DND-41 (cell line): ENCODE data around the gene MEX3A.
A peak's percentile ranks its signal among the peaks of the same experiment; 100 is the strongest.

ENCODE experiments used
- ATAC-seq: fragments of 200-7000 bp; cut with Tn5 transposase; 3 replicates; pipeline ENCODE4 v1.9.1; 2021; ENCODE audit warnings: low read depth; ENCODE audit not compliant: insufficient read depth
- DNase-seq: peaks from one replicate; pipeline ENCODE4 v3.0.0-alpha.2; 2020
- H2AFZ ChIP-seq: 2 replicates; pipeline ENCODE4 v1.6.0; 2012; ENCODE audit warnings: low read depth, low read length
- H3K27ac ChIP-seq: 2 replicates; pipeline ENCODE4 v1.5.1; 2012; ENCODE audit warnings: low read length, inconsistent platforms
- H3K27me3 ChIP-seq: fragments of 200-600 bp; sonication (generic); 2 replicates; pipeline ENCODE4 v1.6.0; 2012; ENCODE audit warnings: low read length, mild to moderate bottlenecking, inconsistent platforms; ENCODE audit not compliant: insufficient read depth, poor library complexity
- H3K36me3 ChIP-seq: 2 replicates; pipeline ENCODE4 v1.5.1; 2012; ENCODE audit warnings: low read length, inconsistent platforms; ENCODE audit not compliant: insufficient read depth
- H3K4me1 ChIP-seq: 2 replicates; pipeline ENCODE4 v1.5.1; 2012; ENCODE audit warnings: mild to moderate bottlenecking, low read length; ENCODE audit not compliant: insufficient read depth
- H3K4me2 ChIP-seq: 2 replicates; pipeline ENCODE4 v1.6.0; 2012; ENCODE audit warnings: mild to moderate bottlenecking, moderate library complexity, low read length, inconsistent platforms; ENCODE audit not compliant: insufficient read depth
- H3K4me3 ChIP-seq, 2 experiments: fragments of 200-600 bp in 1 of 2; shearing (Covaris generic) in 1 of 2; 2 replicates each; pipeline ENCODE4 v1.5.1; 2012 to 2016; ENCODE audit warnings: inconsistent platforms in 2 of 2, low read length in 2 of 2, mild to moderate bottlenecking in 2 of 2, low read depth in 1 of 2, moderate library complexity in 1 of 2
- H3K79me2 ChIP-seq: 2 replicates; pipeline ENCODE4 v1.6.0; 2012; ENCODE audit warnings: low read length, inconsistent platforms; ENCODE audit not compliant: insufficient read depth
- H3K9ac ChIP-seq: 2 replicates; pipeline ENCODE4 v1.6.0; 2012; ENCODE audit warnings: low read depth, mild to moderate bottlenecking, inconsistent platforms, low read length, moderate library complexity
- H3K9me3 ChIP-seq: 2 replicates; pipeline ENCODE4 v1.5.1; 2012; ENCODE audit warnings: low read length, moderate library complexity, mild to moderate bottlenecking, inconsistent platforms; ENCODE audit not compliant: insufficient read depth, severe bottlenecking
- H4K20me1 ChIP-seq: 2 replicates; pipeline ENCODE4 v1.6.0; 2012; ENCODE audit warnings: low read length; ENCODE audit not compliant: insufficient read depth
- CTCF ChIP-seq: IDR thresholded peaks from 2 replicates; pipeline ENCODE4 v1.5.1; 2012; ENCODE audit warnings: borderline replicate concordance, low read length, moderate library complexity, mild to moderate bottlenecking; ENCODE audit not compliant: poor library complexity, severe bottlenecking; ENCODE audit errors: extremely low read depth
- EZH2 ChIP-seq: IDR thresholded peaks from 3 replicates; pipeline ENCODE4 v1.6.1; 2012; ENCODE audit warnings: borderline replicate concordance, low read depth, mild to moderate bottlenecking, moderate library complexity, low read length, inconsistent platforms; ENCODE audit not compliant: severe bottlenecking

MEX3A gene

GRCh38 chr1:156083800-156084790 lies 1.8 kb upstream of the MEX3A start:
- H4K20me1 ChIP-seq = no peaks in the 10 kb centered on the region
- H3K36me3 ChIP-seq = no peaks in the 10 kb centered on the region
- H3K9ac ChIP-seq = no peak overlapping the region; the same call in 1 of the 2 replicates
- peaks cover 33% of the 10 kb centered on the region for H3K4me1 ChIP-seq
- H3K4me3 ChIP-seq = no peak overlapping the region
- peaks cover 9% of the 10 kb centered on the region for H3K79me2 ChIP-seq
- H3K27me3 ChIP-seq = no peaks in the 10 kb centered on the region
- DNase-seq (no peak), ATAC-seq (no peak)
- H3K4me2 ChIP-seq = peak overlapping the region; percentile 94; the same call in 1 of the 2 replicates
- no peak overlapping the region for H3K27ac ChIP-seq
- H2AFZ ChIP-seq = no peak overlapping the region
- TF ChIP-seq EZH2 = no peak
- TF ChIP-seq CTCF = no peak
- H3K9me3 ChIP-seq = no peaks in the 10 kb centered on the region

GRCh38 chr1:156081917-156082308 lies 352 bp downstream of the MEX3A start:
- Histone ChIP-seq H3K9ac (peak overlapping the region; percentile 73), H3K36me3 (peaks cover 8% of the 10 kb centered on the region), H3K9me3 (no peaks in the 10 kb centered on the region), H3K79me2 (peaks cover 9% of the 10 kb centered on the region), H3K4me1 (peaks cover 33% of the 10 kb centered on the region), H3K27ac (peak overlapping the region; percentile 56; the same call in 1 of the 2 replicates), H3K27me3 (no peaks in the 10 kb centered on the region), H2AFZ (peak overlapping the region; percentile 81), H3K4me3 (peak overlapping the region; percentile 59 to 72), H3K4me2 (peak overlapping the region; percentile 94), H4K20me1 (peaks cover 5% of the 10 kb centered on the region; the same call in 1 of the 2 replicates)
- no peak for DNase-seq
- TF ChIP-seq EZH2 (no peak), CTCF (no peak)
- peak; percentile 12; the same call in 2 of the 3 replicates for ATAC-seq

- peak overlapping the region; percentile 56; the same call in 1 of the 2 replicates for H3K27ac ChIP-seq
Measured at GRCh38 chr1:156081180-156081916, 917 bp downstream of the MEX3A start.

More at GRCh38 chr1:156081180-156081916, 917 bp downstream of the MEX3A start:
- H4K20me1 ChIP-seq = peaks cover 5% of the 10 kb centered on the region; the same call in 1 of the 2 replicates
- ATAC-seq (no peak), DNase-seq (peak; percentile 17)
- H3K9me3 ChIP-seq = no peaks in the 10 kb centered on the region
- TF ChIP-seq EZH2 = no peak
- no peak for TF ChIP-seq CTCF
- H3K36me3 ChIP-seq = peaks cover 13% of the 10 kb centered on the region
- peak overlapping the region; percentile 81 for H2AFZ ChIP-seq
- peaks cover 9% of the 10 kb centered on the region for H3K79me2 ChIP-seq
- peaks cover 33% of the 10 kb centered on the region for H3K4me1 ChIP-seq
- no peaks in the 10 kb centered on the region for H3K27me3 ChIP-seq
- H3K4me2 ChIP-seq = peak overlapping the region; percentile 94
- H3K4me3 ChIP-seq = peak overlapping the region; percentile 59 to 72
- H3K9ac ChIP-seq = peak overlapping the region; percentile 73
